Activated T-helper 1 cell treated with anti-CD3 and anti-CD28 coated beads, Interleukin-12 subunit alpha, Interleukin-12 subunit beta, Interleukin-2, Interleukin-4 antibody, amounts not matched to agents 30 ng/mL and 10 ng/mL and 1 ng/mL, durations not matched to agents 14 hours and 24 hours and 36 hours (primary cell): ENCODE results near the gene COL11A1. TPM values are rescaled to one million over a fixed set of nuclear protein-coding genes. Genes with fewer than 3 reads are reported as not detected.
"Not testable (repeated sequence)": the region's sequence is repeated elsewhere in the genome, so short reads cannot be mapped to it uniquely, and the experiment has no call there.

ENCODE experiments used
- DNase-seq: peaks from one replicate; pipeline ENCODE4 v3.0.0; 2021; ENCODE audit warnings: low spot score
- H3K27ac Mint-ChIP-seq: one replicate; pipeline ENCODE4 v1.8.0; 2021; ENCODE audit warnings: mild to moderate bottlenecking, mixed read lengths
- H3K27me3 Mint-ChIP-seq: one replicate; pipeline ENCODE4 v1.8.0; 2022; ENCODE audit warnings: mild to moderate bottlenecking, moderate library complexity, mixed read lengths; ENCODE audit not compliant: insufficient read depth
- H3K36me3 Mint-ChIP-seq: one replicate; pipeline ENCODE4 v1.8.0; 2021; ENCODE audit warnings: low read depth, mixed read lengths
- H3K4me1 Mint-ChIP-seq: one replicate; pipeline ENCODE4 v1.8.0; 2021; ENCODE audit warnings: low read depth, mixed read lengths
- H3K4me3 Mint-ChIP-seq: one replicate; pipeline ENCODE4 v1.8.0; 2021; ENCODE audit warnings: mild to moderate bottlenecking, moderate library complexity, mixed read lengths
- H3K9me3 Mint-ChIP-seq: one replicate; pipeline ENCODE4 v1.8.0; 2021; ENCODE audit warnings: mixed read lengths
- intact Hi-C: fragments of 100-400 bp; cut with micrococcal nuclease; formaldehyde crosslinking; loops from one replicate; pipeline ENCODE4 v1.15.1; 2024
- total RNA-seq: library from RNA; stranded (reverse); gene quantifications from 2 replicates; pipeline ENCODE4 v1.2.3, GENCODE V29; 2022

COL11A1 gene
- total RNA-seq, 1 donor from 2014 or later, result not detected

DNA sequence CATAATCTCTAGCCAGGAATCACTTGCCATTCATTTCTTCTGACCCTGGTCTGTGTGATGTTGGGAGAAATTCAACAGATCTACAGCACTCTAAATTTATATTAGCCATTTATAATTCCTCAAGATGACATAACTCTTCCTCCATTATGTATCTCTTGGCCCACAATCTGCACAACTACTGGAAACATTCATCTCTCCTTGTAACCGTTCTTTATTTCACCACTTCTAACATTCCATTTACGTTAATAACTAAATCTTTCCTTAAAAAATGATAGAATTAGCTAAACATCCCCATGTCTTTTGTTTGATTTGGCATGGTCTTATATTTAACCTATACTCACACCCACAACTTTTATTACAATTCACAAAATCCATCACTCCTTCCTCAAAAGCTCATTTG is 166.0 kb downstream of the COL11A1 start:
- no peaks in the 10 kb centered on the region for H3K4me1 Mint-ChIP-seq
- intact Hi-C loops, result no loop called here
- no peak overlapping the region for H3K4me3 Mint-ChIP-seq
- DNase-seq, result no peak
- no peaks in the 10 kb centered on the region for H3K27me3 Mint-ChIP-seq
- H3K9me3 Mint-ChIP-seq, result no peaks in the 10 kb centered on the region
- no peak overlapping the region for H3K27ac Mint-ChIP-seq
- H3K36me3 Mint-ChIP-seq, result no peaks in the 10 kb centered on the region

GRCh38 chr1:102941366-102941947 is 166.9 kb downstream of the COL11A1 start:
- no peaks in the 10 kb centered on the region for H3K9me3 Mint-ChIP-seq
- no peak overlapping the region for H3K27ac Mint-ChIP-seq
- DNase-seq, result no peak
- H3K4me3 Mint-ChIP-seq, result no peak overlapping the region
- H3K27me3 Mint-ChIP-seq, result no peaks in the 10 kb centered on the region
- H3K36me3 Mint-ChIP-seq, result no peaks in the 10 kb centered on the region
- H3K4me1 Mint-ChIP-seq, result no peaks in the 10 kb centered on the region
- intact Hi-C loops, result no loop called here

DNA sequence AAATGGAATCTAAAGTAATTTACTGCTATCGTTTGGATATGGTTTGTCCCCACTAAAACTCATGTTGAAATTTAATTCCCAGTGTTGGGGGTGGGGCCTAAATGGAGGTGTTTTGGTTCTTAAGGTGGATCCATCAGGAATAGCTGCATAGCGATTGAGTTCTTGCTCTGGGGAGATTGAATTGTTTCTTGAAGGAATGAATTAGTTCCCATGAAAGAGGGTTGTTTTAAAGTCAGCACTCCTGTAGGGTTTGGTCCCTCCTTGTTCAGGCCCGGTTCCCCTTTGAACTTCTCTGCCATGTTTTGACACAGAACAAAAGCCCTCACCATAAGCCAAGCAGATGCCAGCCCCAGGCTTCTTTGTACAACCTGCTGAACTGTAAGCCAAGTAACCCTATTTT is 170.9 kb downstream of the COL11A1 start:
- H3K4me3 Mint-ChIP-seq, result no peak overlapping the region
- intact Hi-C loops, result no loop called here
- no peaks in the 10 kb centered on the region for H3K36me3 Mint-ChIP-seq
- H3K4me1 Mint-ChIP-seq, result no peaks in the 10 kb centered on the region
- H3K27ac Mint-ChIP-seq, result no peak overlapping the region
- peaks cover 6% of the 10 kb centered on the region for H3K9me3 Mint-ChIP-seq
- DNase-seq, result no peak
- no peaks in the 10 kb centered on the region for H3K27me3 Mint-ChIP-seq

DNA sequence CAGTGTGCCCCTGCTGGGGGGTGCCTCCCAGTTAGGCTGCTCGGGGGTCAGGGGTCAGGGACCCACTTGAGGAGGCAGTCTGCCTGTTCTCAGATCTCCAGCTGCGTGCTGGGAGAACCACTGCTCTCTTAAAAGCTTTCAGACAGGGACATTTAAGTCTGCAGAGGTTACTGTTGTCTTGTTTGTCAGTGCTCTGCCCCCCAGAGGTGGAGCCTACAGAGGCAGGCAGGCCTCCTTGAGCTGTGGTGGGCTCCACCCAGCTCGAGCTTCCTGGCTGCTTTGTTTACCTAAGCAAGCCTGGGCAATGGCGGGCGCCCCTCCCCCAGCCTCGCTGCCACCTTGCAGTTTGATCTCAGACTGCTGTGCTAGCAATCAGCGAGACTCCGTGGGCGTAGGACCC is 175.0 kb downstream of the COL11A1 start:
- H3K27me3 Mint-ChIP-seq, intact Hi-C loops, H3K4me3 Mint-ChIP-seq, H3K4me1 Mint-ChIP-seq, DNase-seq, H3K9me3 Mint-ChIP-seq, H3K27ac Mint-ChIP-seq, H3K36me3 Mint-ChIP-seq: not testable (repeated sequence)

DNA sequence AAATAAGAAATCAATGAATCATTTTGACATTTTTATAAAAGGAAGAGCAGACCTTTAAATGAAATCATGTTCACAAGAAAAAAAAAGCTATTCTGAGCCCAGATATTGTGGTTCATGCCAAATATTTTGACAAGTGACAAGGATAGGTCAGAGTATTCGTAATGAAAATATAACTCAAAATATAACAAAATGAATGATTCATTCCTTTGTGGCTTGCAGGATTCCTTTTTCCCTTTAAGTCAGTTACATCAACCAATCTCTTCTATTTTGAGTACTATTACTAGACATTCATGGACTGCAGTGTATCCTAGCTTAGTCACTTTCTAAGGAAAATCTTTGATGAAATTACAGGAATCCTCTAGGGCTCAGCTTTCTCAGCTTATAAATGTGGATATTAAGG is 188.7 kb downstream of the COL11A1 start:
- Mint-ChIP-seq H3K27me3 (no peaks in the 10 kb centered on the region), H3K4me1 (no peaks in the 10 kb centered on the region), H3K9me3 (no peaks in the 10 kb centered on the region), H3K27ac (no peak overlapping the region), H3K36me3 (no peaks in the 10 kb centered on the region), H3K4me3 (no peak overlapping the region)
- intact Hi-C loops, result no loop called here
- DNase-seq, result no peak

- Mint-ChIP-seq H3K27ac (no peak overlapping the region), H3K4me3 (no peak overlapping the region), H3K4me1 (no peaks in the 10 kb centered on the region), H3K27me3 (no peaks in the 10 kb centered on the region), H3K9me3 (no peaks in the 10 kb centered on the region), H3K36me3 (no peaks in the 10 kb centered on the region)
- DNase-seq, result no peak
- intact Hi-C loops, result no loop called here
Measured at GRCh38 chr1:102901996-102902395, 206.3 kb downstream of the COL11A1 start.

GRCh38 chr1:102899935-102900334 is 208.4 kb downstream of the COL11A1 start:
- no peaks in the 10 kb centered on the region for H3K27me3 Mint-ChIP-seq
- H3K4me1 Mint-ChIP-seq, result no peaks in the 10 kb centered on the region
- no peak for DNase-seq
- H3K27ac Mint-ChIP-seq, result no peak overlapping the region
- no peaks in the 10 kb centered on the region for H3K9me3 Mint-ChIP-seq
- intact Hi-C loops, result no loop called here
- H3K36me3 Mint-ChIP-seq, result no peaks in the 10 kb centered on the region
- H3K4me3 Mint-ChIP-seq, result no peak overlapping the region

GRCh38 chr1:102897557-102897956 is 210.8 kb downstream of the COL11A1 start:
- H3K4me3 Mint-ChIP-seq, result no peak overlapping the region
- no peaks in the 10 kb centered on the region for H3K36me3 Mint-ChIP-seq
- H3K27me3 Mint-ChIP-seq, result no peaks in the 10 kb centered on the region
- no peak for DNase-seq
- no peak overlapping the region for H3K27ac Mint-ChIP-seq
- no peaks in the 10 kb centered on the region for H3K9me3 Mint-ChIP-seq
- intact Hi-C loops, result no loop called here
- no peaks in the 10 kb centered on the region for H3K4me1 Mint-ChIP-seq

DNA sequence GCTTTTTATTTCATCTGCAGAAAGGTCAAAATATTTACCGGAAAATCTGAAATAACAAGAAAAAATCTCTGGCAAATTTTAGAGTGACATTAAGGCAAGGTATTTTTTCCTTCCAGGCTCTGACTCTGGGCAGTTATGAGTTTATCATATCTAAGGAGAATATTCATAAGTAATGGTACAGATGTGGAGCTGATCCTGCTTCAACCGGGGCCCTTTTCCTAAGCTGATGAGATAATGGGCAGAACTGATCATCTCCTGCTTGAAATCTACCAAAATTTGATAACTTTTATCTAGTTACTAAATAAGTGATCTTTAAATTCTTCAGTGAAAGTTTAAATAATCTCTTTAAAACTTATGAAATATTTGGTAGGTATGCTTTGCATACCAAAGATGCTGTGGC is 211.6 kb downstream of the COL11A1 start:
- DNase-seq, result no peak
- intact Hi-C loops, result no loop called here
- H3K27ac Mint-ChIP-seq, result no peak overlapping the region
- no peaks in the 10 kb centered on the region for H3K27me3 Mint-ChIP-seq
- H3K9me3 Mint-ChIP-seq, result no peaks in the 10 kb centered on the region
- H3K4me1 Mint-ChIP-seq, result no peaks in the 10 kb centered on the region
- H3K4me3 Mint-ChIP-seq, result no peak overlapping the region
- no peaks in the 10 kb centered on the region for H3K36me3 Mint-ChIP-seq

DNA sequence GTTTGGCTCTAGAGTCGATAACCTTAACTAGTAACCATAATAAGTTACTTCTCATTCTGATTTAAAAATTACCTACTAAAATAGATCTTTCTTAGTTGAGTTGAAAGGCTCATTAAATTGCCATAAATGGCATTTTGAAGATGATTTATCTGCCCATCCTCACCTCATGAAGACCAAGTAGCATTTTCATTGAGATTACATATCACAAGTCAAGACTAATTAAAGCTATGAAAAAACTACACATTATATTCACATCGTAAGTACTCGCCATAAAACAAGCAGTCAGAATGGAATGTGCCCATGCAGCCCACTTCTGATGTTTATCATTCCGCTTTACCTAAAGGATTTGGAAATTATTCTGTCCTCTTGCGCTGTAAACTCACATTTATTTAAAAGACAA is 212.0 kb downstream of the COL11A1 start:
- Mint-ChIP-seq H3K4me3 (no peak overlapping the region), H3K27ac (no peak overlapping the region), H3K36me3 (no peaks in the 10 kb centered on the region), H3K4me1 (no peaks in the 10 kb centered on the region), H3K27me3 (no peaks in the 10 kb centered on the region), H3K9me3 (no peaks in the 10 kb centered on the region)
- DNase-seq, result no peak
- intact Hi-C loops, result no loop called here

GRCh38 chr1:102891868-102892625 is 216.3 kb downstream of the COL11A1 start:
- no peaks in the 10 kb centered on the region for H3K9me3 Mint-ChIP-seq
- no peak for DNase-seq
- intact Hi-C loops, result no loop called here
- no peaks in the 10 kb centered on the region for H3K36me3 Mint-ChIP-seq
- no peaks in the 10 kb centered on the region for H3K27me3 Mint-ChIP-seq
- no peaks in the 10 kb centered on the region for H3K4me1 Mint-ChIP-seq
- H3K27ac Mint-ChIP-seq, result no peak overlapping the region
- no peak overlapping the region for H3K4me3 Mint-ChIP-seq

DNA sequence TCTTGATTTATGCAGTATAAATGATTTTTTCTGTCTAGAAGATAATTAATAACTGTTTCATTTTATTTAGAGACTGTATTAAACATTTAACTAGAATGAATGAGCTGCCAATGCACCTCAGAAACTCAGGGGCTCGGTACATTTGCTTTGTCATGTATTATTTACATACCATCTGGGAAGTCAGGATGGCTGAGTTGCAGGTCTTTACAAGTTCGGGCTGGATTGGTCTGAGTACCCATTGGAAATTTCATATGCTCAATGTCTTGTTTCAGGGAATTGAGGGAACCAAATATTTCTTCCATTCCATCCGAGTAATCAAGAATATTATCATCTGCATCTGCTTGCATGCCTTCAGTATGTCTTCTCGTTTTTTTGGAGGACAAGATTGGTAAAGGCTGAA is 221.7 kb downstream of the COL11A1 start:
- Mint-ChIP-seq H3K9me3 (no peaks in the 10 kb centered on the region), H3K27ac (no peak overlapping the region), H3K36me3 (no peaks in the 10 kb centered on the region), H3K27me3 (no peaks in the 10 kb centered on the region), H3K4me1 (no peaks in the 10 kb centered on the region), H3K4me3 (no peak overlapping the region)
- no peak for DNase-seq
- intact Hi-C loops, result no loop called here

GRCh38 chr1:102884238-102884637 is 224.1 kb downstream of the COL11A1 start:
- H3K36me3 Mint-ChIP-seq, result no peaks in the 10 kb centered on the region
- no peak overlapping the region for H3K4me3 Mint-ChIP-seq
- no peaks in the 10 kb centered on the region for H3K4me1 Mint-ChIP-seq
- H3K9me3 Mint-ChIP-seq, result no peaks in the 10 kb centered on the region
- no peak overlapping the region for H3K27ac Mint-ChIP-seq
- DNase-seq, result no peak
- intact Hi-C loops, result no loop called here
- H3K27me3 Mint-ChIP-seq, result no peaks in the 10 kb centered on the region
